H1 (cell line): ENCODE results near the gene ANP32A. TPM values are rescaled to one million over a fixed set of nuclear protein-coding genes. Genes with fewer than 3 reads are reported as not detected.

Experiments used
- CTCF ChIA-PET: fragments of 300-600 bp; sonication (Branson Sonifier 250); formaldehyde crosslinking; loops from one replicate; lab custom pipeline; 2021; ENCODE audit not compliant: partially characterized antibody; lab: Charles Lee
- POLR2A ChIA-PET: fragments of 300-600 bp; sonication (Branson Sonifier 250); formaldehyde crosslinking; loops from one replicate; lab custom pipeline; 2021; ENCODE audit warnings: inconsistent platforms; ENCODE audit not compliant: partially characterized antibody; lab: Charles Lee
- DNase-seq, 2 experiments: peaks; one replicate each; pipeline versions ENCODE4 v3.0.0 to v3.0.0-alpha.2; 2010 to 2022; ENCODE audit warnings: low spot score in 2 of 2, low read depth in 1 of 2, mixed read lengths in 1 of 2
- FAIRE-seq: peaks from 2 replicates; lab custom pipeline; 2011; peaks lifted over from hg19 to GRCh38; lab: Jason Lieb, UNC
- H2AFZ ChIP-seq: 2 replicates; pipeline ENCODE4 v1.8.1; 2012; ENCODE audit warnings: low read length, inconsistent platforms
- H2AK5ac ChIP-seq: 2 replicates; pipeline ENCODE4 v1.6.1; 2013; ENCODE audit warnings: low read depth, low read length
- H2BK120ac ChIP-seq: replicated peaks from 2 replicates; pipeline ENCODE3; 2013; ENCODE audit warnings: low read depth, low read length, inconsistent platforms
- H2BK12ac ChIP-seq: 2 replicates; pipeline ENCODE4 v1.6.1; 2013; ENCODE audit warnings: low read depth, low read length
- H2BK15ac ChIP-seq: 2 replicates; pipeline ENCODE4 v1.6.1; 2013; ENCODE audit warnings: low read length
- H2BK20ac ChIP-seq: 2 replicates; pipeline ENCODE4 v1.6.1; 2013; ENCODE audit warnings: low read length
- H2BK5ac ChIP-seq: 2 replicates; pipeline ENCODE4 v1.6.1; 2013; ENCODE audit warnings: low read depth, low read length
- H3K14ac ChIP-seq: 2 replicates; pipeline ENCODE4 v1.6.1; 2013; ENCODE audit warnings: inconsistent platforms; ENCODE audit not compliant: insufficient read length
- H3K18ac ChIP-seq: 2 replicates; pipeline ENCODE4 v1.6.1; 2013; ENCODE audit warnings: low read length; ENCODE audit errors: extremely low read depth
- H3K23ac ChIP-seq: 2 replicates; pipeline ENCODE4 v1.6.1; 2013; ENCODE audit warnings: inconsistent platforms; ENCODE audit not compliant: insufficient read length
- H3K23me2 ChIP-seq: 2 replicates; pipeline ENCODE4 v1.6.1; 2013; ENCODE audit warnings: low read depth, low read length
- H3K27ac ChIP-seq: 2 replicates; pipeline ENCODE4 v1.6.1; 2011; ENCODE audit warnings: low read depth, low read length, inconsistent platforms
- H3K27me3 ChIP-seq, 4 experiments: replicated peaks in 1 of 4; 1 replicate in 1 of 4; 2 replicates in 3 of 4; pipeline versions ENCODE4 v1.6.1 to v1.8.1; 2011 to 2013; ENCODE audit warnings: low read length in 3 of 4, mild to moderate bottlenecking in 3 of 4, inconsistent platforms in 2 of 4, mixed read lengths in 2 of 4, moderate library complexity in 1 of 4; ENCODE audit not compliant: control insufficient read depth in 3 of 4, insufficient read depth in 3 of 4; ENCODE audit errors: extremely low read depth in 1 of 4
- H3K36me3 ChIP-seq, 4 experiments: 2 replicates each; pipeline versions ENCODE4 v1.6.1 to v1.8.1; 2011 to 2013; ENCODE audit warnings: mild to moderate bottlenecking in 4 of 4, low read length in 3 of 4, moderate library complexity in 2 of 4, control low read depth in 1 of 4, inconsistent platforms in 1 of 4; ENCODE audit not compliant: insufficient read depth in 4 of 4, control insufficient read depth in 2 of 4
- H3K4ac ChIP-seq: replicated peaks from 2 replicates; pipeline ENCODE3; 2013; ENCODE audit warnings: low read length, low read depth, mixed read lengths, inconsistent platforms; ENCODE audit not compliant: insufficient read length
- H3K4me1 ChIP-seq, 4 experiments: replicated peaks in 1 of 4; 1 replicate in 1 of 4; 2 replicates in 3 of 4; pipeline versions ENCODE4 v1.6.1 to v1.8.1; 2011 to 2013; ENCODE audit warnings: low read length in 3 of 4, inconsistent platforms in 2 of 4, mixed read lengths in 1 of 4; ENCODE audit not compliant: insufficient read depth in 4 of 4, control insufficient read depth in 3 of 4
- H3K4me2 ChIP-seq, 2 experiments: 2 replicates each; pipeline versions ENCODE4 v1.6.1 to v1.8.1; 2011 to 2013; ENCODE audit warnings: low read depth in 2 of 2, low read length in 2 of 2, control low read depth in 1 of 2, inconsistent platforms in 1 of 2, mild to moderate bottlenecking in 1 of 2; ENCODE audit not compliant: insufficient read depth in 1 of 2
- H3K4me3 ChIP-seq, 4 experiments: fragments of 200-600, 300-600 bp in 1 of 4; sonication (generic), shearing (Covaris generic), sonication (Bioruptor Twin) in 1 of 4; 2 replicates each; pipeline versions ENCODE4 v1.5.1 to v1.8.1; 2011 to 2016; ENCODE audit warnings: low read length in 4 of 4, low read depth in 3 of 4, control low read depth in 2 of 4, inconsistent platforms in 2 of 4, mild to moderate bottlenecking in 2 of 4, mixed read lengths in 1 of 4, moderate library complexity in 1 of 4; ENCODE audit not compliant: insufficient read depth in 2 of 4; ENCODE audit errors: extremely low read depth in 1 of 4
- H3K56ac ChIP-seq: replicated peaks from 2 replicates; pipeline ENCODE3; 2013; ENCODE audit warnings: low read depth, mild to moderate bottlenecking, mixed read lengths, low read length, inconsistent platforms; ENCODE audit not compliant: insufficient read length
- H3K79me1 ChIP-seq: 2 replicates; pipeline ENCODE4 v1.6.1; 2013; ENCODE audit warnings: low read depth, low read length, control low read depth
- H3K79me2 ChIP-seq, 2 experiments: 2 replicates each; pipeline versions ENCODE4 v1.6.1 to v1.8.1; 2012 to 2013; ENCODE audit warnings: low read length in 2 of 2, mild to moderate bottlenecking in 2 of 2, inconsistent platforms in 1 of 2; ENCODE audit not compliant: insufficient read depth in 2 of 2, control insufficient read depth in 1 of 2
- H3K9ac ChIP-seq, 4 experiments: replicated peaks in 1 of 4; 1 replicate in 1 of 4; 2 replicates in 3 of 4; pipeline versions ENCODE4 v1.6.1 to v1.8.1; 2011 to 2013; ENCODE audit warnings: low read depth in 3 of 4, low read length in 3 of 4, control low read depth in 2 of 4, mild to moderate bottlenecking in 2 of 4, moderate library complexity in 2 of 4, inconsistent platforms in 1 of 4; ENCODE audit errors: extremely low read depth in 1 of 4
- H3K9me3 ChIP-seq, 2 experiments: 2 replicates each; pipeline versions ENCODE4 v1.6.1 to v1.8.1; 2012 to 2013; ENCODE audit warnings: mild to moderate bottlenecking in 2 of 2, moderate library complexity in 2 of 2, control low read depth in 1 of 2, inconsistent platforms in 1 of 2, low read depth in 1 of 2, low read length in 1 of 2, mixed read lengths in 1 of 2; ENCODE audit not compliant: insufficient read depth in 2 of 2
- H4K20me1 ChIP-seq, 2 experiments: replicated peaks in 1 of 2; 2 replicates each; pipeline versions ENCODE3 to v1.8.1; 2011 to 2013; ENCODE audit warnings: inconsistent platforms in 2 of 2, low read length in 2 of 2, mild to moderate bottlenecking in 1 of 2; ENCODE audit not compliant: insufficient read depth in 2 of 2, control insufficient read depth in 1 of 2
- H4K5ac ChIP-seq: 2 replicates; pipeline ENCODE4 v1.6.1; 2013; ENCODE audit warnings: low read length, low read depth, mixed read lengths, inconsistent platforms; ENCODE audit not compliant: insufficient read length
- H4K8ac ChIP-seq: 2 replicates; pipeline ENCODE4 v1.8.0; 2013; ENCODE audit warnings: mild to moderate bottlenecking, moderate library complexity, low read length, inconsistent platforms; ENCODE audit not compliant: insufficient read depth; ENCODE audit errors: extremely low read depth
- H4K91ac ChIP-seq: replicated peaks from 2 replicates; pipeline ENCODE3; 2013; ENCODE audit warnings: low read length, mixed read lengths, inconsistent platforms; ENCODE audit not compliant: insufficient read length
- EP300 ChIP-seq, 2 experiments: IDR thresholded peaks; 1 replicate in 1 of 2; 2 replicates in 1 of 2; pipeline ENCODE4 v1.6.1; 2011 to 2012; ENCODE audit warnings: low read depth in 2 of 2, low read length in 2 of 2, mild to moderate bottlenecking in 2 of 2, borderline replicate concordance in 1 of 2, inconsistent platforms in 1 of 2, moderate library complexity in 1 of 2
- KDM4A ChIP-seq: IDR thresholded peaks from one replicate; pipeline ENCODE4 v1.7.1; 2012; ENCODE audit warnings: low read depth, mild to moderate bottlenecking, moderate library complexity, low read length, inconsistent platforms; ENCODE audit not compliant: severe bottlenecking
- SIN3A ChIP-seq, 2 experiments: IDR thresholded peaks in 1 of 2; conservative IDR thresholded peaks in 1 of 2; 2 replicates each; pipeline ENCODE4 v1.6.1; 2011 to 2012; ENCODE audit warnings: low read length in 2 of 2, improper control_type of control experiment in 1 of 2, low read depth in 1 of 2, mild to moderate bottlenecking in 1 of 2
- WGBS, 2 experiments: shearing (Covaris generic) in 1 of 2; methylation state at CpG; one replicate each; pipeline versions ENCODE4 v1.1.6 to v1.1.7; 2013 to 2015; ENCODE audit warnings: low lambda C conversion rate in 2 of 2, mixed read lengths in 2 of 2, inconsistent platforms in 1 of 2, low coverage in 1 of 2, missing lambda C conversion rate in 1 of 2; ENCODE audit not compliant: insufficient replicate concordance in 2 of 2, insufficient coverage in 1 of 2, insufficient read length in 1 of 2; ENCODE audit errors: extremely low coverage in 1 of 2, missing lambda C conversion rate in 1 of 2; 5-methylcytosine and 5-hydroxymethylcytosine counted together
- polyA plus RNA-seq, 7 experiments: library from polyadenylated mRNA; depleted of rRNA in 3 of 7; stranded (reverse) in 5 of 7; unstranded in 2 of 7; fragments of >200 nt in 5 of 7; fragments of 200-250 nt in 2 of 7; gene quantifications; 1 replicate in 5 of 7; 2 replicates in 1 of 7; 4 replicates in 1 of 7; pipeline versions ENCODE4 v1.2.1 to v1.2.3, GENCODE V29; 2011 to 2013; ENCODE audit warnings: missing spikeins in 2 of 7, mixed read lengths in 2 of 7
- total RNA-seq: library from RNA; stranded (reverse); fragmentation: NEBNext Ultra II Directional; extraction: Animal tissue kit (Norgen Biotek cat#: 25700); gene quantifications from 2 replicates; pipeline ENCODE4 v1.2.1, GENCODE V29; 2021

The ANP32A gene
- total and polyA plus RNA-seq, 2 of the 8 experiments (the other 6 are each of a cell fraction or from before 2014, with no cell fraction given), result 70.8 to 295 TPM

DNA sequence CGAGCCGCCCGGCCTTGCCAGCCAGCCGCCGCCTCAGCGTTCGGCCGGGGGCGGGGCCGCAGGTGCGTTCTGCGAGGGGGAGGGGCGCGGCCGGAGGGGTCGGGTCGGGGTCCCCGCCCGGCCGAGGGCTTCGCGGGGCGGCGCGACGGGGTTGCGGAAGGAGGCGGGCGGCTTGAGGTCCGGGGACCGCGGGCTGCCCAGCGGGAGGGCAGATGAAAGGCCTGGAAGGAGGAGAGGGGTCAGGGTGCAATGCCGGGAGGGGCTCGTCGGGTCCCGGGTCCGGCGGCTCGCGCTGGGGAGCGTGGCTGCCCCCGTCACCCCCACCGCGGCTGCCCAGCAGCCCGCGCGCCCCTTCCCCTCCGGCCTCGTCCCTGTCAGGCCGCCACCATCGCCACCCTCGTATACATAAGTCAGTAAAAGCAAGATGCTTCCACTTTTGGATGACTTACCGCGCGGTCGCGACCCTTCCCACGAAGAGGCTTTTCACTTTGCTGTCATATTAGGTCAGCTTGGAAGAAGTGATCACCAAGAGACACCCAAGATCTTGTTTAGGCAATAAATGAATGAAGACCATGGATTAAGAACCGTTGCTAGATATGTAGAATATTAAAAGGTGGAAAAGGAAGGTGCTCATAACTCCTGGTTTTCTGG, 620 bp upstream of the ANP32A start:
- H3K14ac ChIP-seq, result no peak overlapping the region
- H3K4me2 ChIP-seq, result peak overlapping the region; percentile 71 to 85
- WGBS, 2 experiments, result 4% methylated on average over 12 of the region's 60 CpGs; no CpG with 5 or more reads in 1 of the 2 experiments
- no peak overlapping the region for H2AFZ ChIP-seq
- no peaks in the 10 kb centered on the region for H3K36me3 ChIP-seq
- H3K23me2 ChIP-seq, result peaks cover 14% of the 10 kb centered on the region
- H3K4ac ChIP-seq, result no peak overlapping the region
- ChIA-PET CTCF (no interaction called here), POLR2A (interaction anchor here (0.7 to 1.8 kb wide), 3 partner anchors 14 to 324 kb away, joined by 3 to 7 read pairs (median 3); no protein-coding TSS in a partner anchor)
- no peak overlapping the region for H2BK5ac ChIP-seq
- peaks cover 11 to 48% of the 10 kb centered on the region in 2 experiments for H3K79me2 ChIP-seq
- FAIRE-seq (no peak), DNase-seq (no peak)
- no peak overlapping the region for H2BK120ac ChIP-seq
- H2BK20ac ChIP-seq, result no peak overlapping the region
- no peaks in the 10 kb centered on the region for H3K79me1 ChIP-seq
- H2BK15ac ChIP-seq, result no peak overlapping the region
- H4K5ac ChIP-seq, result no peak overlapping the region
- H3K18ac ChIP-seq, result no peak overlapping the region
- no peaks in the 10 kb centered on the region for H3K9me3 ChIP-seq
- peak overlapping the region; percentile 72 to 94 (median 92) for H3K4me3 ChIP-seq
- H2AK5ac ChIP-seq, result no peak overlapping the region
- peaks cover 8 to 34% (median 20%) of the 10 kb centered on the region in 4 experiments for H3K27me3 ChIP-seq
- peaks cover 19 to 20% of the 10 kb centered on the region in 2 experiments for H4K20me1 ChIP-seq
- H3K4me1 ChIP-seq, result peaks cover 5 to 10% (median 6%) of the 10 kb centered on the region in 4 experiments; a peak in 6 of 7 replicates
- no peak overlapping the region for H4K91ac ChIP-seq
- H3K27ac ChIP-seq, result no peak overlapping the region
- peak overlapping the region in 1 of 4 experiments; percentile 60; a peak in 1 of 7 replicates for H3K9ac ChIP-seq
- no peak overlapping the region for H2BK12ac ChIP-seq
- peak in 1 of 2 experiments; percentile 11; a peak in 1 of 3 replicates for TF ChIP-seq EP300 (IDR thresholded peaks at IDR 0.05; ENCODE audit: borderline replicate concordance in 1 of 2, low read depth in 2 of 2, low read length in 2 of 2)
- TF ChIP-seq SIN3A (conservative IDR thresholded peaks at IDR 0.05 in 1 of 2, IDR thresholded peaks at IDR 0.05 in 1 of 2; ENCODE audit: low read depth in 1 of 2, low read length in 2 of 2), result no peak
- peak; percentile 65 for TF ChIP-seq KDM4A
- H3K23ac ChIP-seq, result no peak overlapping the region
- no peak overlapping the region for H3K56ac ChIP-seq
- peak overlapping the region; percentile 57; the same call in 1 of the 2 replicates for H4K8ac ChIP-seq
